Germinal center (tissue), 1 donor: Measurements from ENCODE around the gene IPCEF1.
"Not testable (repeated sequence)": the region's sequence is repeated elsewhere in the genome, so short reads cannot be mapped to it uniquely, and the experiment has no call there.

Experiments
- DNase-seq: peaks from one replicate; pipeline ENCODE4 v3.0.0; 2012; ENCODE audit warnings: mixed read lengths, low spot score

Gene IPCEF1

DNA sequence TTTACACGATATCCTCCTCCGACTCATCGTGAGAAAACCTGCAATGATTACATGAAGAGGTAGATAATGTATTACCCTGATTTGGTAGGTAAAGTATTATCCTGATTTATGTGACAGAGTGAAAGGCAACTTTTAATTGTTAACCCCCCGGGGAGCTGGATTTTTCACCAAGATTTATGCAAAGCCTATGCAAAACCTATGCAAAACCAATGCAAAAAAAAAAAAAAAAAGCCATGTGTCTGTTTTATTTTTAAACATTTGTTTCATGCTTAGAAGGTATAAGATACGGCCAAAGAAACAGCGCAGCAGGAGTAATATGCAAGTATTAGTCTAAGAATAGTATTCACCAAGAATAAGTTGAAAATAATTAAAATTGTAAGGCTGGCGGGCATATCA is 109.9 kb downstream of the IPCEF1 start:
- no peak for DNase-seq

DNA sequence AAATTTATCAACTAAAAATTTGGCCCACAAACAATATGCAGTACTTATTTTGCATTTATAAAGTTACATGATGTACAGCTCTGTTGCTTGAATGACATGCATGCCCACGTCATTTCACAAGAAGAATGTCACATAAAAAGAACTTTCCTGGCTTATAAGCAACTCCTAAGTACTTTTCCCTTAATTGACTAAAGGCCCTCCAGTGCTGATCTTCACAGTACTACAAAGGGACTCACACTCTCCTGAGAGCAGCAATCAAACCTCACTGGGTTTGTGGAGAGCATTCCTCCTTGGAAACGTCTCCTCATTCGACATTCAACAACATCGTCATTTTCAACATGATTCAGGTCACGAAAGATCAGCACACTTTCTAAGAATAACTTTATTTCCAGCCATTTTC is 111.1 kb downstream of the IPCEF1 start:
- no peak for DNase-seq

DNA sequence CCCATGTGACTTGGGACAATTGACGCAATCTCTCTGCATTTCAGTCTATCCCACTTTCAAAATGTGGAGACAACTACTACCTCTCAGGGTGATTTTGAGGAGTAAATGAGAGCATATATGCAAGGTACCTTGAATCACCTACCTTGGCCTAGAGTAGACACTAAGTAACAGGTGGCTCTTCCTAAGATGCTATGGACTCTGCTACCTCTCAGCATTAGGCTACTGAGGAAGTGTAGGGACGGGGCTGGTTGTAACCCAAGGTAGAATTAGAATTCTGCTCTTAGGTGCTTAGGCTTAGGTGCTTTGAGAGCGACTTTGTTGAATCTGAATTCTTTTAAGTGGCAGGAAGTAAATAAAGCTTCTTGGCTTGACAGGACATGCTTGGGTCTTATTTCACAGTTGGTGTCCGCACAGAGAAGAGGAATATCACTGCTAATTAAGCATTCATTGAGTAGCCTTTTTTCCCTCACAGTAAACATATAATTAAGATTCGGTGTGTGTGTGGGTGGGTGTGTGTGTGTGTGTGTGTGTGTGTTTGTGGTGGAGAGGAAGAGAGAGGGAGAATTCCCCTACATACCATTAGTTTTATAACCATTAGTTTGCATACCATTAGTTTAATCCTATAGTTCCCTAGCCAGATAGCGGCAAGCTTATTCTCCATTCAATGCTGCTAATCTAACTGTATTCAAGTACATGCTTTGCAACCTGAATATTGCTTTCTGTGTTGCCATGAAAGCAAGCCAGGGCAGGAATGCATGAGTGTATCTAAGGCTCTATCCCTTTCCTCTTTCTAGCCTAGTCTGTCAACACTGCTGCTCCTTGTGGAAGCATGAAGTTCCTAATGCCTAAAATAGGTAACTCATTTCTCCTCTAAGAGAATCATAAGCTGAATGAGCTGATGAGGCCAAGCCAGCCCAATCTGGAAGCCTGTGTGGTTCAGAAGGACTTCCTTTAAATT is 112.5 kb downstream of the IPCEF1 start:
- DNase-seq = no peak

DNA sequence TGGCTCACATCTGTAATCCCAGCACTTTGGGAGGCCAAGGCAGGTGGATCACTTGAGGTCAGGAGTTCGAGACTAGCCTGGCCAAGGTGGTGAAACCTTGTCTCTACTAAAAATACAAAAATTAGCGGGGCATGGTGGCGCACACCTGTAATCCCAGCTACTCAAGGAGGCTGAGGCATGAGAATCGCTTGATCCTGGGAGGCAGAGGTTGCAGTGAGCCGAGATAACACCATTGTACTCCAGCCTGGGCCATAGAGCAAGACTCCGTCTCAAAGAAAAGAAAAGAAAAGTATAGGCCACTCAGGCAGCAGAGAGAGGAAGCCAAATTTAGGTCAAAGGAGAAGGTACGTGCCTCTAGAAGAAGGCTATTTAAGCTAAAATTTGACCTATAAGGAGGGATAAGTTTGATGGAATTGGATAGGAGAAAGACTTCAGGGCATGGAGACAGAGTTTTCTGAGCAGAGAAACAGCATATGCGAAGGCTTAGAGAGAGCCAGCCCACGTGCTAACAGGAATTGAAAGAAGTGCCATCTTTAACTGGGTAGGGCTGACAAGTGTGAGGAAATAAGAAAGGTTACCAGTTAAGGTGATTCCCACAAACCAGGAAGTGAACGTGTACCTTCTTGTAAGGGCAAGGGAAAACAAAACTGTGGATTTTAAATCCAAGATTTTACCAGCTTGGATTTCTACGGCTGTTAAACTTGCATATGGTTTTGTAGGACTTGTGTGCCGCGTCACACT is 113.8 kb downstream of the IPCEF1 start:
- no peak for DNase-seq

DNA sequence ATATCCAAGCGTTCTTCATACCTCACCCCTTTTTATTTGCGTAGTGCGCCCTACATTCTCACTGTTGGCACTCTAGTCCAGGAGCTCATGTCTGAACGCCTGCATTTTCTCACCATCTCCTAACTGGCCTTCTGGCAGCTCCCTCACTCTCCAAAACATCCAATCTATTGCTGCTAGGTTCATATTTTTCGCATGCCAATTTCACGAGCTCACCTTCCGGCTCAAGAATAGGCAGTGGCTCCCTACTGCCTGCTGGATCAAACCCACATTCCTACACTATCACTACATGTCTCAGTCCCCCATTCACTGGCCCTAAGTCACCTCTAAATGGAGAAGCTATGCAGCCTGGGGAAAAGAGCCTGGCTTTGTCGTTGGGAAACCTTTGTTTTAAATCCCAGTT is 115.0 kb downstream of the IPCEF1 start:
- DNase-seq = no peak

DNA sequence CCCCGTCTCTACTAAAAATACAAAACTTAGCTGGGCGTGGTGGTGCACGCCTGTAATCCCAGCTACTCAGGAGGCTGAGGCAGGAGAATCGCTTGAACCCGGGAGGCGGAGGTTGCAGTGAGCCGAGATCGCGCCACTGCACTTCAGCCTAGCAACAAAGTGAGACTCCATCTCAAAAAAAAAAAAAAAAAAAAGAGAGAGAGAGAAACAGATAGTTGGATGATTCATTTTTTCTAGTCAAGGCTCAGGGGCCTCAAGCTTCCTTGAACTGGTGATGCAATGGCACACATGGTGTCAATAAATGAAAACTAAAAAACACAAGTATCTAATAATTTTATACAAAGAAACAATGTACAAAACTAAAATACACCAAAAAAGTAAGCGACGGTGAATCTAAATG is 115.5 kb downstream of the IPCEF1 start:
- DNase-seq = not testable (repeated sequence)

DNA sequence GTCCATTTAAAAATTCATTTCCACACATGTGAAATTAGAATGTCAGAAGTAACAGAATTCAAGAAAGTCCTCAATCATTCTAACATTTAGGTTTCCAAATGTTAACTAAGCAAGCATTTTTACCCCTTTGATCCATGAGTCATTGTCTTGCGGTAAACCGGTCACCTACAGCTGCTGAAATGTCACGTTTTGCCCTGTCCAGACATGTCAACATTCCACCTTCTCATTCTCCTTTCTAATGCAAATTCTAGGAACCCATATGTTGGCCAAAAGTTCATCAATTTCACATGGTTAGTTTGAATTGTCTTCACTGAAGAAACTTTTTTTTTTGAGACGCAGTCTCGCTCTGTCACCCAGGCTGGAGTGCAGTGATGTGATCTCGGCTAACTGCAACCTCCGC is 117.2 kb downstream of the IPCEF1 start:
- DNase-seq = no peak

DNA sequence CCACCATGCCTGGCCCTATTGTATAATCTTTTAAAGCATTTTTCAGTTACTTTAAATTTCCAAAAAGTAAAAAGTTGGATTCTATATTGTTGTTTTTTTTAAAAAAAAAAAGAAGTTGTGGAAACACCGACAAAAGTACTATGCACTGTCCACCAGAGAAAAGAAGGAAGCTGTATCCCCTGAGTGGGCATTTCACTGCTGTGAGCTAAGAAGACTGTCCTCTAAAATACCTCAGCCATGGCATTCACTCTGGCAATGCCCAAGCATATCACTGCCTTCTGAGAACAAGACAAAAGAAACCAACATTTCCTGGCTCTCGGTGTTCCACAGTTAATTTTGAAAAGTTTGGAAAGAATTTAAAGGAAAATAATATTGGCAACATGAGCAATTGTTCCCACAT is 117.8 kb downstream of the IPCEF1 start:
- no peak for DNase-seq

DNA sequence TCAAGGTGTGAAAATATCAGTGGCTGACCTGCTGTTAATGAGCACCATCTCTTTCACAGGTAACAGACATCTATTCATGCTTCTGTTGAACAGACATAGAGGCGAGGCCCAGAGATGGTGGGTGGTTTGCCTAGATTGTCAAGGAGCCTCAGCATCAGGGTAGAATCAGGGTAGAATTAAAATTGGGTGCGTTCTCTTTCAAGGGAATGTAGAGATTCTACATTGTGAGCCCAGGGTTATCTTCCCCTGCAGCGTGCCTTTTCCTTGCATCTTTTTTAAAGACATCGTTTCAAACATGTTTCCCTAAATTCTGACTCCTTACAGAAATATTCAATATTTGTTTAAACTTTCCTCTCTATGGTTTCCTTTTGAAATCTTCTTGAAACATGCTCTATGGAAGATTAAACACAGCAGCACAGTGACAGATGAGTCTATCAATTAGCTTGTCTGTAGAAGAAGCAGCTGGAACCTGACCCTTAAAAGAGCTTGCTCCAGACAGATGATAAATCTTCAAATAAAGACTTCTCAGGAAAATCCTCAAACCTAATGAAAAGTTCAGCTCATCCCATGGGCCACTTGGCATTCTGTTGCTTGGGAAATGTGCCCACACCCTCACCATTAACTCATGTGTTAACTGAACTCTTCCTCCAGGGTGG is 119.8 kb downstream of the IPCEF1 start:
- no peak for DNase-seq

DNA sequence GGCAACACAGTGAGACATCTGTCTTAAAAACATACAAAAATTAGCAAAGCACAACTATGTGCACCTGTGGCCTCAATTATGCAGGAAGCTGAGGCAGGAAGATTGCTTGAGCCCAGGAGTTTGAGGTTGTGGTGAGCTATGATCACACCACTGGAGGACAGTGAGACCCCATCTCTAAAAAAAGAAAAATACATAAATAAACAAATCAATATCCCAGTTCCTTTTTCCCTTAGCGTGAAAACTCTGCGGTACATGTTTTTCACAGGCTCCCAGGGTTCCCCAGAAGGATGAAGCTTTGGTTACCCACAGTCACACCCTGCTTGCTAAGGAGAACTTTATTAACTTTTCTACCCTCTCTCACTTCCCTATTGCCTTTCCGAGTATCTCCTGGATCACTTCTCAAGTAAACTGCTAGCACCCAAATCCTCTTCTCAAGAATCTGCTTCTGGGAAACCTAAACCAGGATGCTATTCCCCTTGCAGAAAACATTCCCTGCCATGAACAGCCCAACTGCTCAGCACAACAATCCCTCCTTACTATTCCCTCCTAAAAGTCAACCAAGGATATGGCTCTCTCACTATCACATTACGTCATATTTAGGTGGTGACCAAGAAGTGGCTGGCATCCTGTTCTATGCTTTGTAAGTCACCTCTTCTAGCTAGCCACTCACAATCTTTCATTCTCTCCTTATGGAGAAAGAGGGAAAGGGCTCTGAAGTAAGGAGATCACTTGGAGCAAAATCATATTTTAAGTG is 122.4 kb downstream of the IPCEF1 start:
- DNase-seq = no peak

DNA sequence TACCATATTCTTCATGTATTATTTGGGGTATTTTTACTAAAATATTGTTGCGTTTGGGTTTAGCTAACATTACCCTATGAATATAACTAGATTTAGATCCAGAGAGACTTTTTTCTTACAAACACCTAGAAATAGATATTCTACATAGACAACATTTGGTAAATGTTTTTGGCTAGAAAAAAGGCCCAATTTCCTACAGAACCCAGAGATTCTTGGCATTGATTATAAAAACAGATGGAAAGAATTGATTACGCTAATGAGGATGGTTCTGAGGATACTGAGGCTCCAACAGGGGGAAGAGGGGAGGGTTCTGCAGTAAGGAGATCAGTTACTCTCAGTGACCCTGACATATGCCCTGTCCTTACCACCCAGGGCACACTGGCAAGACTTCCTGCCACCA is 123.2 kb downstream of the IPCEF1 start:
- no peak for DNase-seq

DNA sequence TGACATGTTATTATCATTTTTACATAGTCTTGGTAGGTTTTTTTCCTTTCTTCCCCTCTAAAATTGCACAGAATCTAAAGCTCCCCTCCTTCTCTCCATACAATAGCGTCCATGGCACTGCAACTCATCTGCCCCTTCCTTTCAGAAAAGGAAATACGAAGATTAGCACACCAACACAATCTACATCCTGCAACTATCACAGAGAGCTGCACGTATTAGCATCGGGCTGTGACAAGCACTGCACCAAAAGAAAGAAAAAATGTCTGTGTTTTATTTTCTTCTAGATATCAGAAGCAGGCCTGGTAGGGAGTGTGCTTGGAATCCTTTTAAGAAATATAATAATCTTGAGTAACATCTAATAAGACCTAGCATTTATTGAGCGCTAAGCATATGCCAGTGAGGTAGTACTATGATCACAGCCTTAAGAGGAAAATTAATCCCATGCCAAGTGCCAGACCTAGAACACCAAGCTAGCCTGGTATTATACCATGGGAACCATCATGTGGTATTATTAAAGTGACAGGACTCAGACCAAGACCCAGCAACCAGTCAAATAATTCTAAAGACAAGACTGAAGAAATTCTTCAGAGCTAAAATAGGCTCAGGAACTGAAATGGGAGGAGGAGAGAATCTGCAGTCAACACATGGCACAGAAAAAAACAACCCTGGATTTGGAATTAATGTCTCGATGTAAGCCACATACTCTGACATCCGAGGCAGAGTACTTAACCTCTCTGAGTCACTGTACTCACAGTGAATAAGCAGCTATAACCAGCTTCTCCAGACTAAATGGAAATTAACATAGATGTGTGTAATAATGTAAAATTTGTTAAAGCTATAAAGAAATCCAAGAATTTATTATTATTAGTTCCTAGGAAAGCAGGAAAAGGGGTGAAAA is 124.3 kb downstream of the IPCEF1 start:
- no peak for DNase-seq

DNA sequence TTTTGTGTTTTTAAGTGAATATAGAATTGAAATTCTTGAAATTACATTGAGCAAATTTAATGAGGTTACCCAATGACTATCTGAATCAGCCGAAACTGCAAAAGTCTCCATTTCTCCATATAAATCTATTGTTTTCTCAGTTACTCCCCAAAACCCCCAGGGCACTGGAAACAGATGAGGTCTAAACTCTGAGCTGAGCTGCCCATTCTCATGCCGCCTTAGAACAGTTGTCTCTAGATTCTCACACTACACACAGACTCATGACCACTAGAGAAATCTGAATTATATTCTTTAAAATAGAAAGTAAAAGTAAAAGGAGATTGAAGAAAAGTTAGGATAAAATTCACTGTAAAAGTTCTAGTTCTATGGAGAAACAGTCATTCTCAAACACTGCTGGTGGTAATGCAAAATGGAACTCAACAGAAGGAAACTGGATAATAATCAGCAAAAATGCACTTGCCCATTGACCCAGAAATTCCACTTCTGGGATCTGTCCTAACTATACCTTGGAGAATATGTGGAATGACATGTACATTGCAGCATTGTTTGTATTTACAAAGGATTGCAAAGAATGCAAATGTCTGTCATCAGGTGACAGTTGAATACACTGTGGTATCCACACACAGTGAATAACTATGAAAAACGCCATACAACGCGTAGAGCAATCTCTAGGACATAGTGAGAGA is 125.5 kb downstream of the IPCEF1 start:
- DNase-seq = no peak

DNA sequence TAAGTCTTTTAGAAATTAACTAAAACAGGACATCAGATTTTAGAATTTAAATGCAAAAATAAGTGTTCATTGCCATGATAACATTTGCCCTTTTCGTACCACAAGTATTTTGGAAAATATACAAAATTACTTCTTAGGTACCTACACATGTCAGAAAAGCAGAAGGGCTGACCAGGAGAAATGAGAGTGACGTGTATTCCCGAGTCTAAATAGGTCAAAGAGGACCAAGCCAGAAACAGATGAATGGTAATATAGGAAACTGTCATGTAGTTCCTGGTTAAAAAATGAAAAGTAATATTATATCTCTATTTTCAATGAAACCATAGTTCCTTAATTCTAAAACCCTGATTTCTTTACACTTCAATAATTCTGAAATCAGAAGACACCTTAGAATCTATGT is 126.2 kb downstream of the IPCEF1 start:
- no peak for DNase-seq

DNA sequence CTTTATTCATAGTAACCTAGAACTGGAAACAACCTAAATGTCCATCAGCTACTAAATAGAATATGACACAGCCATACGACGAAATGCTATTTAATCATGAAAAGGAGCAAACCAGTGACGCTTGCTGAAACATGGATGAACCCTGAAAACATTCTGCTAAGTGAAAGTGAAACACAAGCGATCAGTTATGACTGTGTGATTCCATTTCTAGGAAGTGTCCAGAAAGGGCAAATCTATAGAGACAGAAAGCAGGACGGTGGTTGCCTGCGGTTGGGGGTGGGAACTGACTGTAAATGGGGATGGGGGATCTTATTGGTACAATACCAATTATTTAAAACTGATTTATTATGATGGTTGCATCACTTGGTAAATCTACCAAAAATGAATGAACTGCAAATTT is 126.8 kb downstream of the IPCEF1 start:
- DNase-seq = no peak

DNA sequence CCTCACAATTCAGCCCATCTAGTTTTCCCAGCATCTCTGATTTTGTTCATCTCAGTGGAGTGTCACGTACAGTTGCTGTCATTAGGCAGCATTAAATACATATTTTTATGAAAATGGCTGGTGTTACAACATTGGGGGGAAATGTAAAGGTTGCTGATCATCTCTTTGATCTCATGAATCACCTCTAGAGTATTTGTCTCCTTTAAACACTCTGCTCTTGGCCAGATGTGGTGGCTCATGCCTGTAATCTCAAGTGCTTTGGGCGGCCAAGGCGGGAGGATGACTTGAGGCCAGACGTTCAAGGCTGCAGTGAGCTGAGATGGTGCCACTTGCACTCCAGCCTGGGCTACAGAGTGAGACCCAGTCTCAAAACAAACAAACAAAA is 128.1 kb downstream of the IPCEF1 start:
- no peak for DNase-seq

DNA sequence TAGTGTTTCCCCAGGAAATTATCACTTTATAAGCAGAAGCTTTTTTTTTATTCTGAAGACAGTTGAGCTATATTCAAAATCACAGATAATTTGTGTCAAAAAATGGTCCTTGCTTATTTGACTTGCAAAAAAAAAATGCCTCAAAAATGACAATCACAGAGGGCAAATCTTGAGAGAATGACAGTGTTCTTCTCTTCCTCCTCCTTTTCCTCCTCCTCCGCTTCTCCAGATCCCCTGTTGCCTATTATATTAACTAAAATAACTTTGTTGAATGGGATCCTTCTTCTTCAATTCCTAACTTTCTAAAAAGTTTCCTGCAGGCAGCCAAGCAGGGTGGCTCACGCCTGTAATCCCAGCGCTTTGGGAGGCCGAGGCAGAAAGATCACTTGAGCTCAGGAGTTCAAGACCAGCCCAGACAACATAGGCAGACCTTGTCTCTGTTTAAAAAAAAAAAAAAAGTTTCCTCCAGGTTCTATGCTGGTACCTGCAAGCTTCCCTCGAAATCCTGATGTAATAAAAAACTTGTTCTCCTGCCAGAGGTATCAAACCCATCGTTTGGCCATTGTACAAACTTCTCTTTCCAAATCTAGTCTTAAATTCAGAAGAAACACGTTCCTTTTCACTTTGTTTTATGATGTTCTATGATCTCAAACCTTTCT is 128.6 kb downstream of the IPCEF1 start:
- DNase-seq = no peak

DNA sequence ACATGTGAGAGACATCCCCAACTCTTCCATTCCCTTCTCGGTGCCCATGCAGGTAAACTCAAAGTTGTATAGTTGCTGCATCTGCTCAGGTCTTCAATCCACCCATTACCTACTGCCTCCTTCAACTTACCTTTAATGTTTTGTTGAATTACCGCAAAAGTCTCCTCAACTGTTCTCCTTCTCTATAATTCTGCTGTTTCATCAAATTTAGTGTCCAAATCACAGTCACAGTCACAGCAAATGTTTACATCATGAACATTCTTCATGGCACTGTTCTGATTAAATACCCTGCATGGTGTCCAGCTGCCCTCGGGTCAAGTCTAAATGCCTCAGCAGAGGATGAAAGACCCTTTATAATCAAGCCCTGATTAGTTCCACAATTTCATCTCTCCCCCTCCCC is 130.1 kb downstream of the IPCEF1 start:
- DNase-seq = no peak

DNA sequence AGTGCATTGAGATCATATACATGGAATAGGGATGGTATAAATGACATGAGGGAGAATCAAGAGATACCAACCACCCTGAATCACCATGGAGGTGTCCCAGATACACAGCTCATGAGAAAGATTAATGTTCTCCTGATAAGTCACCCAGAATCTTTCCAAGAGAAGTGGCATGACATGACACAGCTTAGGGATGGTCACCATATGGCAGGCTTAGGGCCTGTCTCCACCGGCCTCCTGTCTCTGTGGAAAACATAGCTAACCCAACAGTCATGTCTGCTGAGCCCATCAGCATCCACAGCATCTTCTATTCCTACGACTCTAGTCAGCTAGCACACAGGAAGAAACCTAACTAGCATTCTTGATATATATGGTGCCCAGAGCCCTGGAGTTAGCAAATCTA is 133.3 kb downstream of the IPCEF1 start:
- DNase-seq = no peak

DNA sequence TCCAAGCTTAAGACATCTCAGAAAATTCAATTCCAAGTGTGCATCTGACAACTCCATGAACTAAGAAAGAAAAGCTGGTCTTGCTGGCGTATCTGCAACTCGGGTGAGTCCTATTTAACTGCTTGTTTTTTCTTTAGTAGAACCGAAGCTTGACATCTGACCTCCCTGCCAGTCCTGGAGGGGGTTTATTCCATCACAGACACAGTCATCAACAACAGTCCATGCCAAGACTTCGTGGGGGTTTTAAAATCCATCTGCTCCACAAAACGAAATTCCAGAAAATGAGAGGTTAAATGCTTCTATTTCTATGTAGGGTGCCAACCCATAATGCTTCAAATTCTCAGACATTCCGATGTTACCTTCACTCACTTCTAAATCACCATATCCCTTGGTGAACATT is 133.9 kb downstream of the IPCEF1 start:
- no peak for DNase-seq
